PC-3 (cell line): ENCODE measurements around the gene CHST11. TPM values are rescaled to one million over a fixed set of nuclear protein-coding genes. Genes with fewer than 3 reads are reported as not detected.

ENCODE experiments used
- ATAC-seq: fragments of 200-7000 bp; cut with Tn5 transposase; 2 replicates; pipeline ENCODE4 v1.9.1; 2020; ENCODE audit warnings: mild to moderate bottlenecking, moderate library complexity
- BruUV-seq: library from RNA; stranded (reverse); fragments of 400-500 nt; replicated peaks from 2 replicates; lab custom pipeline; 2021; lab: Mats Ljungman, UMichigan
- CTCF ChIA-PET: fragments of 300-600 bp; sonication (Branson Sonifier 250); formaldehyde crosslinking; loops from one replicate; lab custom pipeline; 2022; ENCODE audit warnings: antibody characterized with exemption; lab: Charles Lee
- POLR2A ChIA-PET: fragments of 300-600 bp; sonication (Branson Sonifier 250); formaldehyde crosslinking; loops from one replicate; lab custom pipeline; 2022; ENCODE audit warnings: antibody characterized with exemption; ENCODE audit not compliant: unreplicated experiment; lab: Charles Lee
- DNase-seq: peaks from one replicate; pipeline ENCODE4 v3.0.0-alpha.2; 2015
- H2AFZ ChIP-seq: fragments of 300-600 bp; sonication (generic); 2 replicates; pipeline ENCODE4 v1.6.0; 2016; ENCODE audit warnings: antibody characterized with exemption, low read length
- H3F3A ChIP-seq: fragments of 300-600 bp; sonication (generic); one replicate; pipeline ENCODE4 v1.6.0; 2017; ENCODE audit warnings: antibody characterized with exemption, low read length, control low read depth, mild to moderate bottlenecking; ENCODE audit not compliant: unreplicated experiment
- H3K27ac ChIP-seq: fragments of 300-600 bp; sonication (generic); 2 replicates; pipeline ENCODE4 v1.5.1; 2016; ENCODE audit warnings: mild to moderate bottlenecking, low read length
- H3K27me3 ChIP-seq: fragments of 300-600 bp; sonication (generic); 2 replicates; pipeline ENCODE4 v1.6.1; 2016; ENCODE audit warnings: low read length, mixed read lengths
- H3K36me3 ChIP-seq: fragments of 300-600 bp; sonication (generic); 2 replicates; pipeline ENCODE4 v1.6.1; 2016; ENCODE audit warnings: low read depth, mixed run types, low read length, mixed read lengths
- H3K4me1 ChIP-seq: fragments of 300-600 bp; sonication (generic); 2 replicates; pipeline ENCODE4 v1.5.1; 2016; ENCODE audit warnings: low read length; ENCODE audit not compliant: insufficient read depth
- H3K4me2 ChIP-seq: fragments of 300-600 bp; sonication (generic); 2 replicates; pipeline ENCODE4 v1.6.0; 2016; ENCODE audit warnings: low read length
- H3K4me3 ChIP-seq: fragments of 300-600 bp; sonication (generic); 2 replicates; pipeline ENCODE4 v1.5.1; 2016; ENCODE audit warnings: mild to moderate bottlenecking, low read length, mixed read lengths
- H3K79me2 ChIP-seq: fragments of 300-600 bp; sonication (generic); 2 replicates; pipeline ENCODE4 v1.6.1; 2017; ENCODE audit warnings: low read length, mixed read lengths
- H3K9ac ChIP-seq: fragments of 300-600 bp; sonication (generic); 2 replicates; pipeline ENCODE4 v1.6.0; 2016; ENCODE audit warnings: mild to moderate bottlenecking, low read length
- H3K9me2 ChIP-seq: fragments of 300-600 bp; sonication (generic); replicated peaks from 2 replicates; pipeline ENCODE4 v1.6.1; 2016; ENCODE audit warnings: mixed run types, low read length, mixed read lengths
- H3K9me3 ChIP-seq: fragments of 300-600 bp; sonication (generic); 2 replicates; pipeline ENCODE4 v1.6.1; 2016; ENCODE audit warnings: low read length, mixed read lengths
- H4K20me1 ChIP-seq: fragments of 300-600 bp; sonication (generic); 2 replicates; pipeline ENCODE4 v1.6.1; 2016; ENCODE audit warnings: low read length, mixed read lengths
- CTCF ChIP-seq: fragments of 300-600 bp; sonication (generic); conservative IDR thresholded peaks from 2 replicates; pipeline ENCODE4 v1.5.1; 2017; ENCODE audit warnings: antibody characterized with exemption, low read depth, mild to moderate bottlenecking, low read length
- EZH2 ChIP-seq: fragments of 300-600 bp; sonication (generic); IDR thresholded peaks from one replicate; pipeline ENCODE4 v1.6.1; 2017; ENCODE audit warnings: antibody characterized with exemption, mild to moderate bottlenecking, low read length; ENCODE audit not compliant: unreplicated experiment
- EZH2phosphoT487 ChIP-seq: fragments of 300-600 bp; sonication (generic); IDR thresholded peaks from 2 replicates; pipeline ENCODE4 v1.6.1; 2018; ENCODE audit warnings: mild to moderate bottlenecking, antibody characterized with exemption, low read length, borderline replicate concordance
- intact Hi-C: fragments of 100-400 bp; cut with micrococcal nuclease; formaldehyde crosslinking; loops from 2 replicates; pipeline ENCODE4 v1.9.0; 2023
- total RNA-seq: library from RNA; depleted of rRNA; stranded (reverse); fragments of >200 nt; gene quantifications from 2 replicates; pipeline ENCODE4 v1.2.3, GENCODE V29; 2014

Gene CHST11
- total RNA-seq, 1 experiment from 2014 or later = 53.5 TPM

DNA sequence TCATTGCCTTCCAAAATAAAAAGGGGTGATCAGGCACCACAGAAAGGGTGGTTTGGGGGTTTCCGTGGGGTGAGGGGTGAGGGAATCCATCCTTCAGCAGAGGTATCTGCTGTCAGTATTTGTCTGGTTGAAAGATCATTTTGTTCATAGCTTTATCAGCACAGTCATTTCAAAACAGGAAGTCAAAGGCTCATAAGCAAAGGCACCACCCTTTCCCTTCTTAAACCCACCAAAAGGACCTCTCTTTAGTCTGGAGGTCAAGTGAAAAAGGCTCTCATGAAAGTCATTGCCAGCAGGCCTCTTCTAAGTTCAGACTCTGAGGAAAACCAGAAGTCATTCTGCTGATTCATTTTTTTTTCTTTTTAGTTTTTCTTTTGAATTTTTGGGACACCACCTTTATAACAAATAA lies 6.2 kb downstream of the CHST11 start:
- Histone ChIP-seq H3K4me3 (no peak overlapping the region), H3K9me2 (no peaks in the 10 kb centered on the region), H4K20me1 (no peaks in the 10 kb centered on the region), H3K79me2 (peaks cover 89% of the 10 kb centered on the region), H3K27me3 (no peaks in the 10 kb centered on the region), H3K9ac (no peak overlapping the region), H3F3A (no peaks in the 10 kb centered on the region), H3K27ac (no peak overlapping the region), H3K9me3 (no peaks in the 10 kb centered on the region), H3K36me3 (no peaks in the 10 kb centered on the region), H3K4me2 (0 out of 2 replicates have a peak overlapping the region, but pooled peaks have one; percentile 4), H2AFZ (0 out of 2 replicates have a peak overlapping the region, but pooled peaks have one; percentile 1), H3K4me1 (peaks cover 28% of the 10 kb centered on the region)
- no peak for ATAC-seq
- CTCF ChIA-PET = no interaction called here
- DNase-seq = no peak
- no TSS peak for BruUV-seq
- intact Hi-C loops = no loop called here
- no peak for TF ChIP-seq EZH2phosphoT487
- TF ChIP-seq EZH2 = no peak
- TF ChIP-seq CTCF = no peak
- POLR2A ChIA-PET = no interaction called here

- intact Hi-C loops = no loop called here
- H3K9me2 ChIP-seq = no peaks in the 10 kb centered on the region
- POLR2A ChIA-PET = no interaction called here
- ATAC-seq (no peak), DNase-seq (no peak)
- H3K4me2 ChIP-seq = no peak overlapping the region
- H3K27ac ChIP-seq = no peak overlapping the region
- no TSS peak for BruUV-seq
- H4K20me1 ChIP-seq = no peaks in the 10 kb centered on the region
- TF ChIP-seq CTCF (no peak), EZH2 (no peak), EZH2phosphoT487 (no peak)
- H3K9me3 ChIP-seq = no peaks in the 10 kb centered on the region
- H3K27me3 ChIP-seq = no peaks in the 10 kb centered on the region
- CTCF ChIA-PET = no interaction called here
- peaks cover 26% of the 10 kb centered on the region for H3K4me1 ChIP-seq
- H3K4me3 ChIP-seq = no peak overlapping the region
- H3K9ac ChIP-seq = no peak overlapping the region
- H2AFZ ChIP-seq = 0 out of 2 replicates have a peak overlapping the region, but pooled peaks have one; percentile 1
- H3K79me2 ChIP-seq = peaks cover 89% of the 10 kb centered on the region
- no peaks in the 10 kb centered on the region for H3F3A ChIP-seq
- no peaks in the 10 kb centered on the region for H3K36me3 ChIP-seq
Observed at GRCh38 chr12:104463368-104463767, 6.6 kb downstream of the CHST11 start.

- Histone ChIP-seq H2AFZ (no peak overlapping the region), H3K9ac (no peak overlapping the region), H3K4me3 (no peak overlapping the region), H3K9me3 (no peaks in the 10 kb centered on the region), H3K79me2 (peaks cover 76% of the 10 kb centered on the region), H3K4me2 (no peak overlapping the region), H3K36me3 (no peaks in the 10 kb centered on the region), H4K20me1 (no peaks in the 10 kb centered on the region), H3K9me2 (no peaks in the 10 kb centered on the region), H3K4me1 (peaks cover 11% of the 10 kb centered on the region), H3F3A (no peaks in the 10 kb centered on the region), H3K27me3 (no peaks in the 10 kb centered on the region), H3K27ac (no peak overlapping the region)
- POLR2A ChIA-PET = no interaction called here
- CTCF ChIA-PET = no interaction called here
- BruUV-seq = no TSS peak
- ATAC-seq (no peak), DNase-seq (no peak)
- no peak for TF ChIP-seq EZH2
- no peak for TF ChIP-seq EZH2phosphoT487
- TF ChIP-seq CTCF = no peak
- intact Hi-C loops = no loop called here
Observed at GRCh38 chr12:104464899-104465298, 8.2 kb downstream of the CHST11 start.
